GM18508 (cell line): ENCODE measurements around the gene SLC4A5.
"Not testable (repeated sequence)": the region's sequence is repeated elsewhere in the genome, so short reads cannot be mapped to it uniquely, and the experiment has no call there.

Source experiments
- ATAC-seq: cut with Tn5 transposase; IDR thresholded peaks from one replicate; pipeline ENCODE4 v1.9.1; 2021; ENCODE audit warnings: moderate number of reproducible peaks; ENCODE audit not compliant: insufficient read depth, unreplicated experiment

SLC4A5 gene

GRCh38 chr2:74206180-74206688 lies 137.0 kb downstream of the SLC4A5 start:
- ATAC-seq, result peak; percentile 66

- no peak for ATAC-seq
These were observed 137.6 kb downstream of the SLC4A5 start for GRCh38 chr2:74205596-74205995.

- ATAC-seq, result no peak
These were observed 138.1 kb downstream of the SLC4A5 start for GRCh38 chr2:74205113-74205512.

GRCh38 chr2:74204436-74204835 lies 138.8 kb downstream of the SLC4A5 start:
- ATAC-seq, result no peak

- no peak for ATAC-seq
These were observed 141.6 kb downstream of the SLC4A5 start for GRCh38 chr2:74201596-74201995.

GRCh38 chr2:74201196-74201595 lies 142.0 kb downstream of the SLC4A5 start:
- ATAC-seq, result no peak

GRCh38 chr2:74199871-74200305 lies 143.3 kb downstream of the SLC4A5 start:
- no peak for ATAC-seq

- no peak for ATAC-seq
These were observed 143.9 kb downstream of the SLC4A5 start for GRCh38 chr2:74199275-74199701.

GRCh38 chr2:74198461-74199274 lies 144.5 kb downstream of the SLC4A5 start, which contains the start of gene MTHFD2:
TSS of gene MTHFD2 (plus strand) at chr2:74198615. CDS start at chr2:74198642, 27 bp downstream.
- ATAC-seq, result peak; percentile 66

- no peak for ATAC-seq
These were observed 145.2 kb downstream of the SLC4A5 start for GRCh38 chr2:74198023-74198460.

- no peak for ATAC-seq
These were observed 146.2 kb downstream of the SLC4A5 start for GRCh38 chr2:74197049-74197448.

GRCh38 chr2:74194799-74195198 lies 148.4 kb downstream of the SLC4A5 start:
- no peak for ATAC-seq

GRCh38 chr2:74191596-74192380 lies 151.4 kb downstream of the SLC4A5 start:
- ATAC-seq, result no peak

GRCh38 chr2:74188696-74189095 lies 154.5 kb downstream of the SLC4A5 start:
- no peak for ATAC-seq

- no peak for ATAC-seq
These were observed 155.1 kb downstream of the SLC4A5 start for GRCh38 chr2:74188018-74188601.

- ATAC-seq, result not testable (repeated sequence)
These were observed 156.5 kb downstream of the SLC4A5 start for GRCh38 chr2:74186706-74187105.

GRCh38 chr2:74186038-74186437 lies 157.2 kb downstream of the SLC4A5 start:
- ATAC-seq, result peak; percentile 58

- no peak for ATAC-seq
These were observed 159.3 kb downstream of the SLC4A5 start for GRCh38 chr2:74183878-74184277.

- no peak for ATAC-seq
These were observed 161.5 kb downstream of the SLC4A5 start for GRCh38 chr2:74181739-74182138.

GRCh38 chr2:74179063-74179865 lies 164.0 kb downstream of the SLC4A5 start:
- ATAC-seq, result peak; percentile 2
